BLaER1 treated with 17β-estradiol and CSF1 and Interleukin-3, amounts not matched to agents 10 nM and 100 nM (cell line): Measurements from ENCODE around the gene ARHGAP26.

Experiments used
- H3K27ac ChIP-seq, 11 experiments: shearing (Covaris generic); formaldehyde crosslinking; 2 replicates each; pipeline ENCODE4 v1.8.1; 2022
- H3K27me3 ChIP-seq, 11 experiments: shearing (Covaris generic); formaldehyde crosslinking; 2 replicates each; pipeline ENCODE4 v1.8.1; 2022
- H3K36me3 ChIP-seq, 11 experiments: shearing (Covaris generic); formaldehyde crosslinking; 2 replicates each; pipeline ENCODE4 v1.8.1; 2022
- H3K4me1 ChIP-seq, 10 experiments: shearing (Covaris generic); formaldehyde crosslinking; 2 replicates each; pipeline ENCODE4 v1.8.1; 2022
- H3K4me2 ChIP-seq, 11 experiments: shearing (Covaris generic); formaldehyde crosslinking; 2 replicates each; pipeline ENCODE4 v1.8.1; 2022
- H3K4me3 ChIP-seq, 10 experiments: shearing (Covaris generic); formaldehyde crosslinking; 2 replicates each; pipeline ENCODE4 v1.8.1; 2022
- H3K9ac ChIP-seq, 11 experiments: shearing (Covaris generic); formaldehyde crosslinking; 2 replicates each; pipeline ENCODE4 v1.8.1; 2022
- H3K9me3 ChIP-seq, 11 experiments: shearing (Covaris generic); formaldehyde crosslinking; replicated peaks in 1 of 11; 2 replicates each; pipeline ENCODE4 v1.8.1; 2022
- H4K20me1 ChIP-seq, 11 experiments: shearing (Covaris generic); formaldehyde crosslinking; 2 replicates each; pipeline ENCODE4 v1.8.1; 2022
- Cebpa-rat ChIP-seq, 11 experiments: shearing (Covaris generic); IDR thresholded peaks; 2 replicates each; pipeline ENCODE4 v1.8.1; 2022

Gene ARHGAP26

DNA sequence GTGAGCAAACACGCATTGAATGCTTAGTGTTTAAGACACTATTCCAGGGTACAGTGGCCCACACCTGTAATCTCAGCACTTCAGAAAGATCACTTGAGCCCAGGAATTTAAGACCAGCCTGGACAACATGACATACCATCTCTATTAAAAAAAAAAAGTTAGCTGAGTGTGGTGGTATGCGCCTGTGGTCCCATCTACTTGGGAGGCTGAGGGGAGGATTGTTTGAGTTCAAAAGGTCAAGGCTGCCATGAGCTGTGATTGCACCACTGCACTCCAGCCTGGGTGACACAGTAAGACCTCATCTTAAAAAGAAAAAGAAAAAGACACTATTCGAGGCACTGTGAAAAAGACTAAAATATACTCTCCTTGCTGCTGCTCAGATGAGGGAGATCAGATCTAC lies 392.6 kb downstream of the ARHGAP26 start:
- Histone ChIP-seq H3K27me3 (no peaks in the 10 kb centered on the region), H3K4me3 (no peak overlapping the region), H3K9me3 (peaks cover 0 to 17% (median 0%) of the 10 kb centered on the region in 11 experiments; a peak in 3 of 22 replicates), H3K36me3 (peaks cover 0 to 83% (median 21%) of the 10 kb centered on the region in 11 experiments; a peak in 12 of 22 replicates), H3K9ac (no peak overlapping the region), H4K20me1 (peaks cover 0 to 23% (median 0%) of the 10 kb centered on the region in 11 experiments; a peak in 3 of 22 replicates), H3K4me1 (peaks cover 17 to 32% (median 22%) of the 10 kb centered on the region in 10 experiments), H3K27ac (no peak overlapping the region), H3K4me2 (no peak overlapping the region)
- no peak for TF ChIP-seq Cebpa-rat (IDR thresholded peaks at IDR 0.05)

DNA sequence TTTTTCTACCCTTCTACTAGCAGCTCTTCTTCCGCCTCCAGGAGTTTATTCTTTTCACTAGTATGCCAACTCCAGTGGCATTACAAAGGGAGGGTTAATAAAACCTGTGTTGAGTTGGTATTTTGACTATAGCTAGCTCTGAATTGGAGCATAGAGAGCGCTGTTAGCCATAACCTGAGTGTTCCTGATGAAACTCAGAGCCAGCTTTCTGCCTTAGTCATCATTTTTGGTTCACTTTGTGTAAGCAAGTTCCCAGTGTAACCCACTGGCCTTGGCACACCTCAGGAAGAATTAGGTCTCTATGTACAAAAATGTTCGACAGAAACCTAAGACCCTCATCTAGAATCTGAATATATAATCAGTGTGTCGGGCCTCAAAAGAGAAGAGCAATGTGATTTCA lies 394.4 kb downstream of the ARHGAP26 start:
- no peaks in the 10 kb centered on the region for H3K27me3 ChIP-seq
- H3K4me3 ChIP-seq = no peak overlapping the region
- H3K4me2 ChIP-seq = peak overlapping the region in 6 of 11 experiments; percentile 42 to 61 (median 51); a peak in 11 of 22 replicates
- no peak overlapping the region for H3K9ac ChIP-seq
- peaks cover 9 to 32% (median 16%) of the 10 kb centered on the region in 10 experiments for H3K4me1 ChIP-seq
- H3K9me3 ChIP-seq = peaks cover 0 to 14% (median 0%) of the 10 kb centered on the region in 11 experiments; a peak in 3 of 22 replicates
- no peak for TF ChIP-seq Cebpa-rat (IDR thresholded peaks at IDR 0.05)
- H3K36me3 ChIP-seq = peaks cover 0 to 83% (median 21%) of the 10 kb centered on the region in 11 experiments; a peak in 12 of 22 replicates
- H4K20me1 ChIP-seq = peaks cover 0 to 36% (median 0%) of the 10 kb centered on the region in 11 experiments; a peak in 4 of 22 replicates
- H3K27ac ChIP-seq = 0 out of 22 replicates have a peak overlapping the region, but pooled peaks of 1 of the 11 experiments have one; percentile 17

DNA sequence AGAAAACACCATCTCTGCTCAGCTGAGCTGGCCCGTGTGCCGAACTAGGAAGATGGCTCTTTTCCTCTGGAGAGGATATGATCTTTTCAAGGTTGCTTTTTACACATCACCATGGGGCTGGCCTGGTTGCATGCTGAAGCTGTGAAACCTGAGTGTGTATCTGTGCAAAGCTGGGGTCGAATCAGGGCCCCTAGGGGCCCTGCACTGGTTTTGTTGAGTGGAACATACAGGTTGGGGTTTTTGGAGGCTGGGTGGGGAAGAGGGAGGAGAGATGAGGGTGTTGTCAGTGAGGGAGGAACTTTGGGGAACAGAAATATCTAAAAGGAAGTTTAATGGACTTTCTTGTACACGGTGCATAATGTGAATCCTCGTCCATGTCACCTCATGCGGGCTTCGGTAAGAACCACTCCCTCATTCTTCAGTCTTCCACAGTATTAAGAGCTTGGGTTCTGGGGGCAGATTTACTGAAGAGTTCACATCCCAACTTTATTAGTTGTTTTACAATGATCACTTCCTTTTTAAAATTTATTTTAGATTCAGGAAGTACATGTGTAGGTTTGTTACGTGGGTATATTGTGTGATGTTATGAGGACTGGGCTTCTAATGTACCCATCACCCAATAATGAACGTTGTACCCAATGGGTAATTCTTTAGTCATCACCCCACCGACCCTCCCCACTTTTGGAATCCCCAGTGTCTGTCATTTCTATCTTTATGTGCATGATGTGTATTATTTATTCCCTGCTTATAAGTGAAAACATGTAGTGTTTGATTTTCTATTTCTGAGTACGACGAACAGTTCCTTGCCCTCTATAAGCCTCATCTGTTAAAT lies 395.1 kb downstream of the ARHGAP26 start:
- no peak for TF ChIP-seq Cebpa-rat (IDR thresholded peaks at IDR 0.05)
- Histone ChIP-seq H3K4me2 (peak overlapping the region in 10 of 11 experiments; percentile 2 to 61 (median 42); a peak in 16 of 22 replicates), H3K27ac (peak overlapping the region in 1 of 11 experiments; percentile 17; a peak in 1 of 22 replicates), H3K9me3 (peaks cover 0 to 14% (median 0%) of the 10 kb centered on the region in 11 experiments; a peak in 3 of 22 replicates), H3K36me3 (peaks cover 0 to 87% (median 21%) of the 10 kb centered on the region in 11 experiments; a peak in 12 of 22 replicates), H3K9ac (no peak overlapping the region), H3K4me1 (peaks cover 8 to 32% (median 16%) of the 10 kb centered on the region in 10 experiments; a peak in 19 of 20 replicates), H3K4me3 (no peak overlapping the region), H3K27me3 (no peaks in the 10 kb centered on the region), H4K20me1 (peaks cover 0 to 37% (median 0%) of the 10 kb centered on the region in 11 experiments; a peak in 4 of 22 replicates)

DNA sequence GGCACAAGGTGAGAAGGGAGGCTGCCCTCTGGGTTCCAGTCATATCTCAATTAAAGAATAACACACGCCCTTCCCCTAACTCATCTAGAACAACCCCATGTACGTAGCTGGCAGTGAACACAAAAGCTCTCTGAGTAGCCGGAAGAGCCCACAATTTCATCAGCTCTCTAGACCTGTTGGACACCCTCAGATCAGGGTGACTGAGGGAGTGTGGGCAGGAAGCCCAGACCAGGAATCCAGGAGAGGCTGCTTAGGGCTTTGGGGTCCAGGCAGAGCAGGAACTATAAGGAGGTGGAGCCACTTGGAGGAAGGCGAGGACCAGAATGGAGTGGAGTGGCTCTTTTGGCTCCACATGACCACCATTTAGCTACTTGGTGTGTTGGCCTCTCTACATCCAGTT lies 395.9 kb downstream of the ARHGAP26 start:
- Histone ChIP-seq H3K27ac (no peak overlapping the region; a peak in 2 of 22 replicates), H3K4me3 (no peak overlapping the region), H3K4me2 (no peak overlapping the region; a peak in 1 of 22 replicates), H4K20me1 (peaks cover 0 to 37% (median 0%) of the 10 kb centered on the region in 11 experiments; a peak in 4 of 22 replicates), H3K9me3 (peaks cover 0 to 14% (median 0%) of the 10 kb centered on the region in 11 experiments; a peak in 3 of 22 replicates), H3K9ac (no peak overlapping the region), H3K4me1 (peaks cover 8 to 26% (median 16%) of the 10 kb centered on the region in 10 experiments; a peak in 19 of 20 replicates), H3K36me3 (peaks cover 0 to 87% (median 21%) of the 10 kb centered on the region in 11 experiments; a peak in 12 of 22 replicates), H3K27me3 (no peaks in the 10 kb centered on the region)
- TF ChIP-seq Cebpa-rat (IDR thresholded peaks at IDR 0.05) = no peak

DNA sequence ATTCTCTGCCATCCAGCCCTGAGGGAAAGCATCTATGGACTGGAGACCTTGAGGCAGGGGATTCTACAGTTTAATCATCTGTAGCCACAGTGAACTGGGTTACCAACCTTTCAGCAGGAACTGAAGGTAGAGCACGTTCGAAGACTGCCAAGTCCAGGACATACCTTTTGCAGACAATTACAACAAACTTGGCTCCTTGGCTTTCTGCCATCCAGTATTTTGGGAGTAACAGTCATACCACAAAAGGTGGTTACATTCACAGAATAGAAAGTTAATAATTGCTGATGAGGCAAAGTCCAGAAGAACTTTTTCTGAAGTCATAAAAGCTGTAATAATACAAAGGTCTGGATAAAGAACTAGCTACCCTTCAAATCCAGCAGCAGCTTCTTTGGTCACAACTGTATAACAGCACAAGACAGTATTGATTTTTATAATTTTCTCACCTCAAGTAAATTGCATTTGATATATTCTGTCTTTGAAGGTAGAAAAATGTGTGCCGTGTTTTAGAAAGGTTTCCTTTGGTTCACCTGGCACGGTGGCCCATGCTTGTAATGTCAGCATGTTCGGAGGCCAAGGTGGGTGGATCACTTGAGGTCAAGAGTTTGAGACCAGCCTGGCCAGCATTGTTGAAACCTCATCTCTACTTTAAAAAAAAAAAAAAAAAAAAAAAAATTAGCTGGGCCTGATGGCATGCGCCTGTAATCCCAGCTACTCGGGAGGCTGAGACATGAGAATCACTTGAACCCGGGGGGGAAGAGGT lies 396.7 kb downstream of the ARHGAP26 start:
- H3K4me3 ChIP-seq = no peak overlapping the region
- H3K4me1 ChIP-seq = peaks cover 8 to 26% (median 12%) of the 10 kb centered on the region in 10 experiments; a peak in 19 of 20 replicates
- H3K27me3 ChIP-seq = no peaks in the 10 kb centered on the region
- peaks cover 0 to 37% (median 0%) of the 10 kb centered on the region in 11 experiments; a peak in 4 of 22 replicates for H4K20me1 ChIP-seq
- no peak for TF ChIP-seq Cebpa-rat (IDR thresholded peaks at IDR 0.05)
- H3K4me2 ChIP-seq = no peak overlapping the region
- H3K9ac ChIP-seq = no peak overlapping the region
- H3K9me3 ChIP-seq = peaks cover 0 to 14% (median 0%) of the 10 kb centered on the region in 11 experiments; a peak in 3 of 22 replicates
- no peak overlapping the region; a peak in 1 of 22 replicates for H3K27ac ChIP-seq
- H3K36me3 ChIP-seq = peaks cover 0 to 87% (median 21%) of the 10 kb centered on the region in 11 experiments; a peak in 12 of 22 replicates

DNA sequence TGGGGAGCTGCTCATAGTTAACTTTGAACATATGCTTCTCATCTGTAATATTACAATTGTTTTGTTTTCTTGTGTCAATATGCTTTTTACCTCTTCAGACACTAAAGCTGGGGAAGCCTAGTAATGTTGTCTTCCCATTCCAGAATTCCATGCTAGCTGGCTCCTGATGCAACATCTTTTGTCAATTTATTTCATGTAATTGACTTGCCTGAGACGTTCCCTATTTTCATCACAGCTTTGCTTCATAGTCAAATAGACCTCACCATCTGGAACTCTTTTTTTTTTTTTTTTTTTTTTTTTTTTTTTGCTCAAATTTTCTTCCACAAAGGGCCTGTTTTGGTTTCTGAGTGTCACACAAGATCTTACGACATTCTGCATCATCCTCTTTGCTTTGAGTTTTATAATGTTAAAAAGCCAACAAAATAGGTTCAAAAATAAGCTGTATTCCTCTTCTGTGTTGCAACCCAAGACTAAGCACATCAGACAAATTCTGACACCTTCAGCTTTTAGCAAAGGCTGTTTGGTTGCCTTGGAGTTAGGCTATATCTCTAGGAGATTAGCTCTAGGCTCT lies 398.1 kb downstream of the ARHGAP26 start:
- no peak for TF ChIP-seq Cebpa-rat (IDR thresholded peaks at IDR 0.05)
- Histone ChIP-seq H4K20me1 (peaks cover 0 to 33% (median 0%) of the 10 kb centered on the region in 11 experiments; a peak in 4 of 22 replicates), H3K4me2 (no peak overlapping the region), H3K4me3 (no peak overlapping the region), H3K9ac (no peak overlapping the region), H3K27me3 (no peaks in the 10 kb centered on the region), H3K27ac (no peak overlapping the region), H3K9me3 (peaks cover 0 to 11% (median 0%) of the 10 kb centered on the region in 11 experiments; a peak in 3 of 22 replicates), H3K36me3 (peaks cover 0 to 87% (median 13%) of the 10 kb centered on the region in 11 experiments; a peak in 13 of 22 replicates), H3K4me1 (peaks cover 8 to 26% (median 10%) of the 10 kb centered on the region in 10 experiments; a peak in 18 of 20 replicates)

DNA sequence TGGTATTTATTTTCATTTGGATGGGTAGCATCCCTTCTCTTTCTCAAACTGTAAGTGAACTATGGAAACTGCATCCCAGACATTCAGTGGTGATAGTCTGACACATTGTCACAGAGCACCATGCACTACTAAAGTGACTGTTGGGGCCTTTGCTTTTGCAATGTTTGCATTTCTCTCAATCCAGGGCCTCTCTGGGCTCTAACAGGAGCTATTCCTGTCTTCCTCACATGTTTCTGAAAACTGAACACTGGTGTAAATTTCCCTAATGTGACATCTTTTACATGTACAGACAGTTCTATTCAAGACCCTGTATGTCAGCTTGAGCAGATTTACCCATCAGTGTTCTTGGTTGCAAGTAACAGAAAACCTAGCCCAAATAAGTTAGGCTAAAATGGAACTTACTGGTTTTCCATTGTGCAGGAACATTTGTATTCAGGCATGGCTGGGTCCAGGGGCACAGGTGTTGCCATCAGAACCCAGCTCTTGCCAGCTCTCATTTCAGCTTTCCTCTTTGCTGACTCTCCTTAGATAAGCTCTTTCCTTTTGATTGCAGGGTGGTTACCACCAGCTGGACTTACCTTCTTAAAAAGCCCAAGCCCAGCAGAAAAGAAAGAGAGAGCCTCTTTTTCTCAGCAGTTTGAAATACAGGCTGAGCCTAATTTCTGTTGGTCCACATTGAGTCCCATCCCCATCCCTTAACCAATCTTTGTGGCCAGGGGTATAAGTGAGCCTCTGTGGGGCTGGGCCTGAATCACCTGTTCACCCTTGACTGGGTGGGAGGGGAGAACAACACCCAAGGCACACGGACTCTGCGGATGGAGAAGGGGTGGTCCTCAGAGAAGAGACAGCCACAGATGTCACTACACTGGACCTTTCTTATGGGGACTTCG lies 399.0 kb downstream of the ARHGAP26 start:
- TF ChIP-seq Cebpa-rat (IDR thresholded peaks at IDR 0.05) = no peak
- H3K4me2 ChIP-seq = no peak overlapping the region
- H3K9ac ChIP-seq = no peak overlapping the region
- H3K27me3 ChIP-seq = no peaks in the 10 kb centered on the region
- peaks cover 0 to 42% (median 0%) of the 10 kb centered on the region in 11 experiments; a peak in 4 of 22 replicates for H4K20me1 ChIP-seq
- H3K9me3 ChIP-seq = peaks cover 0 to 11% (median 0%) of the 10 kb centered on the region in 11 experiments; a peak in 3 of 22 replicates
- no peak overlapping the region for H3K4me3 ChIP-seq
- peaks cover 8 to 26% (median 15%) of the 10 kb centered on the region in 10 experiments; a peak in 19 of 20 replicates for H3K4me1 ChIP-seq
- H3K27ac ChIP-seq = no peak overlapping the region
- H3K36me3 ChIP-seq = peaks cover 0 to 91% (median 13%) of the 10 kb centered on the region in 11 experiments; a peak in 13 of 22 replicates
